HG02884 (cell line): ENCODE results near the gene RETREG3.
"Not testable (repeated sequence)": the region's sequence is repeated elsewhere in the genome, so short reads cannot be mapped to it uniquely, and the experiment has no call there.

ENCODE experiments used
- ATAC-seq: cut with Tn5 transposase; IDR thresholded peaks from one replicate; pipeline ENCODE4 v1.9.1; 2021; ENCODE audit warnings: mild to moderate bottlenecking, moderate library complexity; ENCODE audit not compliant: unreplicated experiment

RETREG3 gene

GRCh38 chr17:42609182-42609813, at the start of gene RETREG3, which contains the start of gene TUBG1:
TSS of gene RETREG3 (minus strand) at chr17:42609374. CDS start at chr17:42609324, 50 bp downstream.
TSS of gene TUBG1 (plus strand) at chr17:42609683. CDS start at chr17:42609738, 55 bp downstream.
- ATAC-seq, result peak; percentile 78

GRCh38 chr17:42657824-42658588, 48.8 kb upstream of the RETREG3 start:
- no peak for ATAC-seq

GRCh38 chr17:42655528-42655927, 46.4 kb upstream of the RETREG3 start:
- ATAC-seq, result no peak

- no peak for ATAC-seq
Measured at GRCh38 chr17:42653179-42654124, 44.3 kb upstream of the RETREG3 start.

GRCh38 chr17:42651392-42651791, 42.2 kb upstream of the RETREG3 start:
- no peak for ATAC-seq

DNA sequence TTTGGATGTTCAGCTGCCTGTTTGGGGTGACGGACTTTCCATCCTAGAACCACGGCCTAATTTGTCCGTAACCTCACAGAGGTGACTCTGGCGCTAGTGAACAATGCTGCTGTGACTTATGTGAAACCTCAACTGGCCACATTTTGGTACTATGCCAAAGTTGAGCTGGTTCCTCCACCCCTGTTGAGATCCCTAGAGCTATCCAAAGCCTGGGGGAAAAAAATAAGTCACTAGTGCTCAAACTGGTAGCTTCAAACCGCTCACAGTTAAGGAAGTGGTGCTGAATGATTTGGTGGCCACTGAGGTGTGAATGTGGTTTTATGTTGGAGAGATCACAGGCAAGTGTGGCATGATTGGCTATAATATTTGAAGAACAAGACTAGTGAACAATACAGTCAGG, 38.6 kb upstream of the RETREG3 start:
- ATAC-seq, result no peak

DNA sequence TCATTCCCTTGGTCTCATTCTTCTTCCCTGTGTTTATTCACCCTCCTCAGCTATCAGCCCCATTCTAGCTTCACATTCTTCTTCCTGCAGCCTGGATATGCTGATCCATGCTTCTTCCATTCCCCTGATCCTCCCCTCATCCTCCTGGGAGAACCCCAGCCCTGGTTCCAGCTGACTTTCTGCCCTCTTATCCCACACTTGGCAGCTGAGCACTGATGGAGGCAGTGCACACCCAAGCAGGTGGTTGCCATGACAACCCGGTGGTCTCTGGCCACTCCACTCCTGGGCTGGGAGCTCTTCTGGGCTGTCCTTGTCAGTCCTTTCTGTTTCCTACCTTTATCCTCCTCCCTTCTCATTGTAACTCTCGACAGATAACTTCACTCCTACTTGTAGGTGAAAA, 33.2 kb upstream of the RETREG3 start:
- ATAC-seq, result no peak

GRCh38 chr17:42640121-42640520, 30.9 kb upstream of the RETREG3 start:
- no peak for ATAC-seq

- ATAC-seq, result no peak
Measured at GRCh38 chr17:42639525-42640113, 30.4 kb upstream of the RETREG3 start.

GRCh38 chr17:42632949-42633444, 23.8 kb upstream of the RETREG3 start:
- no peak for ATAC-seq

GRCh38 chr17:42629411-42630009, 20.3 kb upstream of the RETREG3 start:
- ATAC-seq, result no peak

- not testable (repeated sequence) for ATAC-seq
Measured at GRCh38 chr17:42627032-42627764, 18.0 kb upstream of the RETREG3 start.

DNA sequence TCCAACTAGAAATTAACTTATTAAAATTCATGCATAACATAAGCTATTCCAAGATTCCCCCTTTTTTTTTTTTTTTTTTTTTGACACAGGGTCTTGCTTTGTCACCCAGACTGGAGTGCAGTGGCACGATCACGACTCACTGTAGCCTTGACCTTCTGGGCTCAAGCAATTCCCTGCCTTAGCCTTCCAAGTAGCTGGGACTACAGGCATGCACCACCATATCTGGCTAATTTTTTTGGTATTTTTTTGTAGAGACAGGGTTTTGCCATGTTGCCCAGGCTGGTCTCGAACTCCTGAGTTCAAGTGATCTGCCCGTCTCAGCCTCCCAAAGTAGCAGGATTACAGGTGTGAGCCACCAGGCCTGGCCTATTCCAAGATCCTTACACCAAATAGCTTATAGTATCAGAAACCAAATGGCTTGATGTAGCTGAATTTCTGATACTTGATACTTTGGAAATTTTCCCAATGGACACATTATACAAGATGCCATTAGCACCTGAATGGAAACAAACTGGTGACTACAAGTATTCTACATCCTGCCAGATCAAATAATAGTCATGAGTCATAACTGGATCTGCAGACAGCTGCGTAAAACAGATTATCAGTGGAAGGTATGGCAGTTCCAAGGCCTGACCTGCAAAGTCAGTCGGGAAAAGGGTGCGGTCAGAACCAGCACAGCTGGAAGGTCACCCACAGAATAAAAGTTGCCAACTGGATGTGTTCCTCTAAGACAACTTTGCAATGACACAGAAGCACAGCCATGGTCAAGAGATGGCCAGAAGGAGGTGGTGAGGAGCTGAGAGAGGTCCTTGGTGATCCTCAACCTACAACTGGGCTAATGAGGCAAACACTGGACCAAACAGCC, 14.8 kb upstream of the RETREG3 start:
- ATAC-seq, result no peak

DNA sequence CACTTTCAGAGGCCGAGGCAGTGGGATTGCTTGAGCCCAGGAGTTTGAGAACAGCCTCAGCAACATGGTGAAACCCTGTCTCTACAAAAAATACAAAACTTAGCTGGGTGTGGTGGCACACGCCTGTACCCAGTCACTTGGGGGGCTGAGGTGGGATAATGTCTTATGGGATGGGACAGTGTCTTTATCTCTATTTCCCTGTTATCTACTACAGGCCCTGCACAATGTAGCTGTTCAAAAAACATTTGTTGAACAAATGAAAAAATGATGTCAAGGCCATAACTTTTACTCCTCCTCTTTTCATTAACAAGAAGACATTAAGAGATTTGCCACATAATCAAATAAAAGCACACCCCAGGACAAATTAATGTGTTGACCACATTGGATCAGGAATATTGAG, 14.1 kb upstream of the RETREG3 start:
- ATAC-seq, result no peak

DNA sequence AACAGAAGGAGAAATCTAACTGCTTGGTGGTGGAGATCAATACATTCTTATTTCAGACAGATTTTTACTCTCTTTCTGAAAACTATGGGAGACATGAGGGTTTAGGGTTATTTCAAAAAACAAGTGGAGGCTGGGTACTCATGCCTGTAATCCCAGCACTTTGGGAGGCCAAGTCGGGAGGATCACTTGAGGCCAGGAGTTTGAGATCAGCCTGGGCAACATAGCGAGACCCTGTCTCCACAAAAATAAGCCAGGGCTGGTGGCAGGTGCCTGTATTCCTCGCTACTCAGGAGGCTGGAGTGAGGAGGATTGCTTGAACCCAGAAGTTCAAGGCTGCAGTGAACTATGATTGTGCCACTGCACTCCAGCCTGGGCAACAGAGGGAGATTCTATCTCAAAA, 12.8 kb upstream of the RETREG3 start:
- not testable (repeated sequence) for ATAC-seq

GRCh38 chr17:42618442-42619150, 9.4 kb upstream of the RETREG3 start:
- ATAC-seq, result peak; percentile 74

- ATAC-seq, result peak; percentile 13
Measured at GRCh38 chr17:42617956-42618431, 8.8 kb upstream of the RETREG3 start.
